Erythroblast (primary cell): ENCODE measurements around the gene CDIP1.

Source experiments
- GATA1 ChIP-seq: IDR thresholded peaks from 2 replicates; pipeline ENCODE4 v1.6.1; 2011; ENCODE audit warnings: low read depth, mild to moderate bottlenecking, control low read depth, low read length, moderate library complexity
- POLR2A ChIP-seq: IDR thresholded peaks from 2 replicates; pipeline ENCODE4 v1.6.1; 2011; ENCODE audit warnings: mild to moderate bottlenecking, low read length

DNA sequence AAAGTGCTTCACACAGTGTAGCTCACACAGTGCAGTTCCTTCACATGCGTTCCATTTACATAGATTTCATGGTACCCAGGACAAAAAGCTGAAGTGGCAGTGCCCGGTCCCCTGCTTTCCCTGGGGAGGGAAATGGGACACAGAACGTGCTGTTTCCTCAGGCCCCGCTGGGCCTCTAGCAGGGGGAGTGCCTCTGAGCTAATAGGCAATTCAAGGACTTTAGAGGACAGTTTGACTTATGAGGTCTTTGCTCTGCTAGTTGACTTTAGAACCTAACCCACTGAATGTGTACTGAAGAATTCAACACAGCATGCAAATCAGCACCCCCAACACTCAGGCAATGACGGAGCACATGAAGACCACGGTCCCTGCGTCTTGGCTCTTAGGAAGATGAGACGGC, 6.8 kb downstream of the CDIP1 start:
- TF ChIP-seq POLR2A = no peak
- no peak for TF ChIP-seq GATA1
